ENCODE data around the gene SLC2A1. TPM values are rescaled to one million over a fixed set of nuclear protein-coding genes. Genes with fewer than 3 reads are reported as not detected.

The SLC2A1 gene
- total RNA-seq, 2 experiments from 2014 or later, result 98.0 to 109 TPM

GRCh38 chr1:42962641-42963377 is 4.1 kb upstream of the SLC2A1 start:
- peaks cover 38% of the 10 kb centered on the region for H3K4me1 Mint-ChIP-seq
- ChIA-PET CTCF (interaction anchor here (0.5 to 1.6 kb wide), 5 partner anchors 11 to 184 kb away, joined by 3 to 5 read pairs (median 3); no protein-coding TSS in a partner anchor), POLR2A (no interaction called here)
- H3K4me3 Mint-ChIP-seq, result no peak overlapping the region
- DNase-seq, result no peak
- no peaks in the 10 kb centered on the region for H3K9me3 Mint-ChIP-seq
- no peak overlapping the region for H3K27ac Mint-ChIP-seq
- peaks cover 13% of the 10 kb centered on the region for H3K27me3 Mint-ChIP-seq
- peaks cover 7% of the 10 kb centered on the region for H3K36me3 Mint-ChIP-seq (ENCODE audit: low read depth)

- Mint-ChIP-seq H3K27ac (peak overlapping the region; percentile 0), H3K9me3 (no peaks in the 10 kb centered on the region), H3K4me1 (peaks cover 38% of the 10 kb centered on the region), H3K36me3 (ENCODE audit: low read depth) (peaks cover 16% of the 10 kb centered on the region), H3K4me3 (no peak overlapping the region), H3K27me3 (peaks cover 13% of the 10 kb centered on the region)
- POLR2A ChIA-PET, result no interaction called here
- DNase-seq, result no peak
- CTCF ChIA-PET, result interaction anchor here (0.6 to 1.6 kb wide), 6 partner anchors 9 to 112 kb away, joined by 3 to 5 read pairs (median 3); no protein-coding TSS in a partner anchor
Observed at GRCh38 chr1:42961312-42962091, 2.8 kb upstream of the SLC2A1 start.

- Mint-ChIP-seq H3K4me3 (peak overlapping the region; percentile 7), H3K4me1 (peaks cover 42% of the 10 kb centered on the region), H3K9me3 (no peaks in the 10 kb centered on the region), H3K36me3 (ENCODE audit: low read depth) (peaks cover 21% of the 10 kb centered on the region), H3K27ac (peak overlapping the region; percentile 46), H3K27me3 (peaks cover 13% of the 10 kb centered on the region)
- ChIA-PET CTCF (interaction anchor here (0.9 to 1.6 kb wide), 4 partner anchors 9 to 113 kb away, joined by 3 to 4 read pairs (median 3); no protein-coding TSS in a partner anchor), POLR2A (no interaction called here)
- DNase-seq, result no peak
Observed at GRCh38 chr1:42960566-42961311, 2.1 kb upstream of the SLC2A1 start.

GRCh38 chr1:42960122-42960390 is 1.4 kb upstream of the SLC2A1 start:
- Mint-ChIP-seq H3K4me1 (peaks cover 49% of the 10 kb centered on the region), H3K36me3 (ENCODE audit: low read depth) (peaks cover 27% of the 10 kb centered on the region), H3K9me3 (no peaks in the 10 kb centered on the region), H3K27ac (no peak overlapping the region), H3K27me3 (peaks cover 13% of the 10 kb centered on the region), H3K4me3 (peak overlapping the region; percentile 93)
- ChIA-PET POLR2A (interaction anchor here (0.7 kb wide), 1 partner anchor 114 kb away, joined by 4 read pairs; no protein-coding TSS in a partner anchor), CTCF (interaction anchor here (1.2 to 1.6 kb wide), 2 partner anchors 28 to 46 kb away, joined by 3 to 4 read pairs; no protein-coding TSS in a partner anchor)
- no peak for DNase-seq

- Mint-ChIP-seq H3K36me3 (ENCODE audit: low read depth) (peaks cover 42% of the 10 kb centered on the region), H3K4me1 (peaks cover 61% of the 10 kb centered on the region), H3K27me3 (peaks cover 9% of the 10 kb centered on the region), H3K9me3 (no peaks in the 10 kb centered on the region), H3K4me3 (peak overlapping the region; percentile 96), H3K27ac (peak overlapping the region; percentile 90)
- ChIA-PET CTCF (interaction anchor here (1.0 to 1.3 kb wide), 2 partner anchors 10 to 26 kb away, joined by 3 read pairs; no protein-coding TSS in a partner anchor), POLR2A (no interaction called here)
- DNase-seq, result peak; percentile 58
Observed at GRCh38 chr1:42957880-42958487, 684 bp downstream of the SLC2A1 start.

- Mint-ChIP-seq H3K4me1 (peaks cover 62% of the 10 kb centered on the region), H3K27me3 (peaks cover 9% of the 10 kb centered on the region), H3K27ac (peak overlapping the region; percentile 90), H3K9me3 (no peaks in the 10 kb centered on the region), H3K36me3 (ENCODE audit: low read depth) (peaks cover 42% of the 10 kb centered on the region), H3K4me3 (peak overlapping the region; percentile 96)
- POLR2A ChIA-PET, result interaction anchor here (0.8 kb wide), 1 partner anchor 25 kb away, joined by 3 read pairs; no protein-coding TSS in a partner anchor
- no peak for DNase-seq
- CTCF ChIA-PET, result interaction anchor here (0.6 to 1.3 kb wide), 8 partner anchors 9 to 116 kb away, joined by 3 to 6 read pairs (median 3); no protein-coding TSS in a partner anchor
Observed at GRCh38 chr1:42957229-42957879, 1.3 kb downstream of the SLC2A1 start.

- Mint-ChIP-seq H3K9me3 (no peaks in the 10 kb centered on the region), H3K4me1 (peaks cover 66% of the 10 kb centered on the region), H3K36me3 (ENCODE audit: low read depth) (peaks cover 46% of the 10 kb centered on the region), H3K27ac (peak overlapping the region; percentile 90), H3K27me3 (peaks cover 9% of the 10 kb centered on the region), H3K4me3 (peak overlapping the region; percentile 96)
- ChIA-PET POLR2A (interaction anchor here (0.8 kb wide), 1 partner anchor 25 kb away, joined by 3 read pairs; no protein-coding TSS in a partner anchor), CTCF (interaction anchor here (0.6 to 1.3 kb wide), 10 partner anchors 9 to 211 kb away, joined by 3 to 6 read pairs (median 3); no protein-coding TSS in a partner anchor)
- no peak for DNase-seq
Observed at GRCh38 chr1:42956739-42957138, 1.9 kb downstream of the SLC2A1 start.

- no peak for DNase-seq
- POLR2A ChIA-PET, result interaction anchor here (0.7 kb wide), 1 partner anchor 51 kb away, joined by 3 read pairs; no protein-coding TSS in a partner anchor
- Mint-ChIP-seq H3K9me3 (no peaks in the 10 kb centered on the region), H3K27me3 (peaks cover under 1% of the 10 kb centered on the region), H3K36me3 (ENCODE audit: low read depth) (peaks cover 50% of the 10 kb centered on the region), H3K4me3 (peak overlapping the region; percentile 75), H3K27ac (peak overlapping the region; percentile 89), H3K4me1 (peaks cover 67% of the 10 kb centered on the region)
- CTCF ChIA-PET, result interaction anchor here (0.6 to 1.3 kb wide), 5 partner anchors 14 to 1709 kb away, joined by 3 to 5 read pairs (median 3); no protein-coding TSS in a partner anchor
Observed at GRCh38 chr1:42955311-42956063, 3.2 kb downstream of the SLC2A1 start.

- no peak for DNase-seq
- H3K27me3 Mint-ChIP-seq, result no peaks in the 10 kb centered on the region
- peak overlapping the region; percentile 40 for H3K4me3 Mint-ChIP-seq
- ChIA-PET CTCF (interaction anchor here (0.5 to 2.3 kb wide), 11 partner anchors 10 to 508 kb away, joined by 3 to 8 read pairs (median 3); no protein-coding TSS in a partner anchor), POLR2A (interaction anchor here (1.0 to 1.4 kb wide), 4 partner anchors 10 to 30 kb away, joined by 3 to 5 read pairs (median 4); no protein-coding TSS in a partner anchor)
- H3K9me3 Mint-ChIP-seq, result no peaks in the 10 kb centered on the region
- peak overlapping the region; percentile 89 for H3K27ac Mint-ChIP-seq
- H3K36me3 Mint-ChIP-seq (ENCODE audit: low read depth), result peaks cover 63% of the 10 kb centered on the region
- peaks cover 76% of the 10 kb centered on the region for H3K4me1 Mint-ChIP-seq
Observed at GRCh38 chr1:42953182-42954180, 5.2 kb downstream of the SLC2A1 start.

Measured in activated CD4-positive, alpha-beta T cell treated with anti-CD3 and anti-CD28 coated beads, Interleukin-2, amount 10 ng/mL, durations not matched to agents 7 days and 5 days (primary cell).